HG02870 (cell line): ENCODE results near the gene TRABD.

Experiments used
- ATAC-seq: cut with Tn5 transposase; IDR thresholded peaks from one replicate; pipeline ENCODE4 v1.9.1; 2021; ENCODE audit warnings: mild to moderate bottlenecking, moderate library complexity; ENCODE audit not compliant: unreplicated experiment

The TRABD gene

GRCh38 chr22:50216684-50217520 is 31.2 kb downstream of the TRABD start:
- ATAC-seq: no peak

GRCh38 chr22:50217543-50218152 is 31.9 kb downstream of the TRABD start:
- ATAC-seq: no peak

- ATAC-seq: no peak
Measured at GRCh38 chr22:50218153-50218995, 32.7 kb downstream of the TRABD start.

- ATAC-seq: no peak
Measured at GRCh38 chr22:50218996-50219727, 33.4 kb downstream of the TRABD start.

- no peak for ATAC-seq
Measured at GRCh38 chr22:50219800-50220602, 34.3 kb downstream of the TRABD start.

GRCh38 chr22:50220603-50221409 is 35.1 kb downstream of the TRABD start:
- ATAC-seq: no peak

GRCh38 chr22:50221410-50222300 is 35.9 kb downstream of the TRABD start:
- ATAC-seq: no peak

GRCh38 chr22:50222508-50222907 is 36.8 kb downstream of the TRABD start:
- ATAC-seq: no peak

- ATAC-seq: no peak
Measured at GRCh38 chr22:50224071-50224470, 38.4 kb downstream of the TRABD start.

- no peak for ATAC-seq
Measured at GRCh38 chr22:50225200-50225969, 39.7 kb downstream of the TRABD start.

- no peak for ATAC-seq
Measured at GRCh38 chr22:50226063-50226874, 40.6 kb downstream of the TRABD start.

GRCh38 chr22:50226875-50227165 is 41.1 kb downstream of the TRABD start:
- ATAC-seq: no peak

GRCh38 chr22:50227579-50228215 is 42.0 kb downstream of the TRABD start:
- ATAC-seq: no peak

- no peak for ATAC-seq
Measured at GRCh38 chr22:50228366-50228765, 42.7 kb downstream of the TRABD start.

GRCh38 chr22:50229370-50229769 is 43.7 kb downstream of the TRABD start:
- ATAC-seq: no peak

- ATAC-seq: no peak
Measured at GRCh38 chr22:50232481-50233151, 46.9 kb downstream of the TRABD start.
